HepG2 (cell line): ENCODE results near the gene C19orf33. TPM values are rescaled to one million over a fixed set of nuclear protein-coding genes. Genes with fewer than 3 reads are reported as not detected.

ENCODE experiments used
- ARID2 ChIP-seq: sonication (generic); formaldehyde crosslinking; IDR thresholded peaks from 2 replicates; pipeline ENCODE4 v1.8.1; 2022; ENCODE audit warnings: mild to moderate bottlenecking, missing genetic modification reagents, borderline replicate concordance
- ARNT2 ChIP-seq: sonication (generic); formaldehyde crosslinking; IDR thresholded peaks from 2 replicates; pipeline ENCODE4 v1.8.0; 2022; ENCODE audit warnings: mild to moderate bottlenecking, low read depth, missing genetic modification reagents, moderate library complexity
- BCL6 ChIP-seq: IDR thresholded peaks from 2 replicates; pipeline ENCODE4 v1.6.1; 2016; ENCODE audit warnings: missing genetic modification reagents, missing compliant biosample characterization
- IRX3 ChIP-seq: sonication (generic); formaldehyde crosslinking; IDR thresholded peaks from 2 replicates; pipeline ENCODE4 v1.8.1; 2023; ENCODE audit warnings: mild to moderate bottlenecking, low read depth, missing genetic modification reagents, borderline replicate concordance
- JDP2 ChIP-seq: sonication (generic); formaldehyde crosslinking; IDR thresholded peaks from 2 replicates; pipeline ENCODE4 v1.8.1; 2022; ENCODE audit warnings: missing genetic modification reagents, borderline replicate concordance
- KIAA2018 ChIP-seq: sonication (generic); formaldehyde crosslinking; IDR thresholded peaks from 2 replicates; pipeline ENCODE4 v1.5.0; 2020; ENCODE audit warnings: mild to moderate bottlenecking, missing genetic modification reagents, borderline replicate concordance
- PRMT3 ChIP-seq: sonication (generic); formaldehyde crosslinking; IDR thresholded peaks from 2 replicates; pipeline ENCODE4 v1.8.1; 2022; ENCODE audit warnings: low read depth, mild to moderate bottlenecking, moderate library complexity, missing genetic modification reagents, borderline replicate concordance
- RCOR2 ChIP-seq: IDR thresholded peaks from 2 replicates; pipeline ENCODE4 v1.6.1; 2016; ENCODE audit warnings: missing biosample characterization, missing genetic modification reagents
- REPIN1 ChIP-seq: sonication (generic); formaldehyde crosslinking; IDR thresholded peaks from 2 replicates; pipeline ENCODE4 v1.8.0; 2022; ENCODE audit warnings: missing genetic modification reagents, low read depth, mild to moderate bottlenecking, borderline replicate concordance
- TEAD3 ChIP-seq: optimal IDR thresholded peaks from 2 replicates; pipeline ENCODE3; 2016; ENCODE audit warnings: borderline replicate concordance
- TOPORS ChIP-seq: sonication (generic); formaldehyde crosslinking; IDR thresholded peaks from 2 replicates; pipeline ENCODE4 v1.8.0; 2023; ENCODE audit warnings: mild to moderate bottlenecking, missing genetic modification reagents
- ZNF18 ChIP-seq: sonication (generic); formaldehyde crosslinking; IDR thresholded peaks from 2 replicates; pipeline ENCODE4 v1.8.0; 2022; ENCODE audit warnings: mild to moderate bottlenecking, missing genetic modification reagents; ENCODE audit not compliant: insufficient replicate concordance
- ZNF30 ChIP-seq: sonication (generic); formaldehyde crosslinking; IDR thresholded peaks from 2 replicates; pipeline ENCODE4 v1.5.0; 2020; ENCODE audit warnings: mild to moderate bottlenecking, missing genetic modification reagents
- ZNF326 ChIP-seq: sonication (generic); formaldehyde crosslinking; IDR thresholded peaks from 2 replicates; pipeline ENCODE4 v1.4.0; 2020; ENCODE audit warnings: missing genetic modification reagents, borderline replicate concordance
- ZNF775 ChIP-seq: sonication (generic); formaldehyde crosslinking; IDR thresholded peaks from 2 replicates; pipeline ENCODE4 v1.4.0; 2020; ENCODE audit warnings: missing genetic modification reagents, mild to moderate bottlenecking, moderate library complexity, borderline replicate concordance
- ZNF883 ChIP-seq: sonication (generic); formaldehyde crosslinking; IDR thresholded peaks from 2 replicates; pipeline ENCODE4 v1.5.1; 2020; ENCODE audit warnings: mild to moderate bottlenecking, missing genetic modification reagents; ENCODE audit errors: not compliant biosample characterization
- polyA plus RNA-seq, 8 experiments: library from polyadenylated mRNA; depleted of rRNA in 3 of 8; stranded (reverse) in 7 of 8; unstranded in 1 of 8; fragments of >200 nt; fragmentation: Illumina TruSeq in 4 of 8; extraction: Trizol in 4 of 8; gene quantifications; 2 replicates each; pipeline versions ENCODE4 v1.2.1 to v1.2.3, GENCODE V29; 2011 to 2016; ENCODE audit warnings: low read depth in 4 of 8, missing spikeins in 1 of 8, mixed read lengths in 1 of 8; ENCODE audit not compliant: insufficient read depth in 1 of 8
- total RNA-seq, 5 experiments: library from RNA; depleted of rRNA; stranded (reverse); fragments of >200 nt; fragmentation: Illumina TruSeq; extraction: Trizol; gene quantifications; 2 replicates each; pipeline ENCODE4 v1.2.3, GENCODE V29; 2016; ENCODE audit warnings: low read depth in 1 of 5
- TF ChIP-seq, protein P1 (sequence below): sonication (generic); formaldehyde crosslinking; IDR thresholded peaks from 2 replicates; pipeline ENCODE4 v1.4.0; 2020; ENCODE audit warnings: mild to moderate bottlenecking, missing genetic modification reagents
- TF ChIP-seq, protein P2 (sequence below): sonication (generic); formaldehyde crosslinking; conservative IDR thresholded peaks from 2 replicates; pipeline ENCODE4 v1.4.0; 2020; ENCODE audit warnings: missing genetic modification reagents

Gene C19orf33
- total and polyA plus RNA-seq, 2 of the 13 experiments (the other 11 are each of a cell fraction or from before 2014, with no cell fraction given) = 2.5 to 3.3 TPM

DNA sequence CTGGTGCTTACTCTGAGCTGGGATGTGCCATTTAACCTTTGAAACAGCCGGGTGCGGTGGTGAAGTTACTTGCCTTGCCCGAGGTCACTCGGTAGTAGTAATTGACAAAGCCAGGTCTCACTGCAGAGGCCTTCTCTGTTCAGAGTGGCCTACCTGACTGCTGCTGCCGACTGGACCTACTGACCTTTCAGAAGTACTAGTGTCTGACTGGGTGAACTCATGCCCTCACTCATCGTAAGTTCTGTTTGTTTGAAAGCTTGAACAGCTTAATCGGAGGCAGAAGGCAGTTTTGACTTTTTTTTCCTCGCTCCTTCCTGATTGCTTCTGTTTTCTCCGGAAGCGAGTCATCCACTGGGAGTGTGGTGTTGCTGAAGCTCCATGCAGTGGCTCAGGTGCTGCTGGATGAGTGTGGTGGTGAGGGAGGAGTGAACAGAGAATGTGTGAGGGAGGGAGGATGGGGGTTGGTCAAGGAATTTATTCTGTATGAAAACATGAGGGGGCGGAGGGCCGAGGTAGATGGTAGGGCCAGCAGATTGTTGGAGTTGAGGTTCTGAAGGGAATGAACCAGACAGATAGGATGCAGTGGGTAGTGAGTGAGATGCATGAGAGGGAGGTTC is 37.0 kb upstream of the C19orf33 start (continued):
- TF ChIP-seq ZNF775 (no peak), ZNF30 (CRISPR knock-in tag) (no peak), TOPORS (CRISPR knock-in tag) (no peak), JDP2 (CRISPR knock-in tag) (no peak), ZNF18 (CRISPR knock-in tag) (no peak), ZNF883 (CRISPR knock-in tag) (no peak), TEAD3 (CRISPR knock-in tag) (peak; percentile 13), RCOR2 (CRISPR knock-in tag) (0 out of 2 replicates have a peak, but pooled peaks have one; percentile 45), ARID2 (CRISPR knock-in tag) (no peak), BCL6 (CRISPR knock-in tag) (0 out of 2 replicates have a peak, but pooled peaks have one; percentile 7), KIAA2018 (CRISPR knock-in tag) (no peak), ARNT2 (CRISPR knock-in tag) (0 out of 2 replicates have a peak, but pooled peaks have one; percentile 25), ZNF326 (no peak), PRMT3 (CRISPR knock-in tag) (no peak), IRX3 (CRISPR knock-in tag) (no peak), REPIN1 (CRISPR knock-in tag) (no peak)
- TF ChIP-seq, protein P1, sequence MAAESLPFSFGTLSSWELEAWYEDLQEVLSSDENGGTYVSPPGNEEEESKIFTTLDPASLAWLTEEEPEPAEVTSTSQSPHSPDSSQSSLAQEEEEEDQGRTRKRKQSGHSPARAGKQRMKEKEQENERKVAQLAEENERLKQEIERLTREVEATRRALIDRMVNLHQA = no peak
- TF ChIP-seq, protein P2, sequence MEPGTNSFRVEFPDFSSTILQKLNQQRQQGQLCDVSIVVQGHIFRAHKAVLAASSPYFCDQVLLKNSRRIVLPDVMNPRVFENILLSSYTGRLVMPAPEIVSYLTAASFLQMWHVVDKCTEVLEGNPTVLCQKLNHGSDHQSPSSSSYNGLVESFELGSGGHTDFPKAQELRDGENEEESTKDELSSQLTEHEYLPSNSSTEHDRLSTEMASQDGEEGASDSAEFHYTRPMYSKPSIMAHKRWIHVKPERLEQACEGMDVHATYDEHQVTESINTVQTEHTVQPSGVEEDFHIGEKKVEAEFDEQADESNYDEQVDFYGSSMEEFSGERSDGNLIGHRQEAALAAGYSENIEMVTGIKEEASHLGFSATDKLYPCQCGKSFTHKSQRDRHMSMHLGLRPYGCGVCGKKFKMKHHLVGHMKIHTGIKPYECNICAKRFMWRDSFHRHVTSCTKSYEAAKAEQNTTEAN = no peak
